ENCODE data around the gene RGMA.

RGMA gene

DNA sequence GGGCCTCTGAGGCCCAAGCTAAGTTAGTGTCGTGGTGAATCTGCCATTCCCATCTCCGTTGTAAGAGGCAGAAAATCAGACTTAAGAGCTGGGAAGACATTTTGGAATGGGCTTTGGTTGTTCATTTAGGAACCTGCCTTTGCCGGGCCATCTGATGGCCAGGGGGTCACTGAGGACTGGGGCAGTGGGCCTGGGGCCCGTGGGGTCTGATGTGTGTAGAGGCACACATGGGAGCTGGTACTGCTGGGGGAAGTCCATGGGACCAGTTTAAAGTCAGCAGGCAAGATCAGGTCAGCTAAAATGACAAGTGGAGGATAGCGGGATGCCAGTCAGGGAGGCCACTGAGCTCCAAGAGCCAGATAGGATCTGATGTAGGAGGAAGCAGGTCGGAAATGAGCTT lies 38.3 kb upstream of the RGMA start:
- TF ChIP-seq, protein P1, sequence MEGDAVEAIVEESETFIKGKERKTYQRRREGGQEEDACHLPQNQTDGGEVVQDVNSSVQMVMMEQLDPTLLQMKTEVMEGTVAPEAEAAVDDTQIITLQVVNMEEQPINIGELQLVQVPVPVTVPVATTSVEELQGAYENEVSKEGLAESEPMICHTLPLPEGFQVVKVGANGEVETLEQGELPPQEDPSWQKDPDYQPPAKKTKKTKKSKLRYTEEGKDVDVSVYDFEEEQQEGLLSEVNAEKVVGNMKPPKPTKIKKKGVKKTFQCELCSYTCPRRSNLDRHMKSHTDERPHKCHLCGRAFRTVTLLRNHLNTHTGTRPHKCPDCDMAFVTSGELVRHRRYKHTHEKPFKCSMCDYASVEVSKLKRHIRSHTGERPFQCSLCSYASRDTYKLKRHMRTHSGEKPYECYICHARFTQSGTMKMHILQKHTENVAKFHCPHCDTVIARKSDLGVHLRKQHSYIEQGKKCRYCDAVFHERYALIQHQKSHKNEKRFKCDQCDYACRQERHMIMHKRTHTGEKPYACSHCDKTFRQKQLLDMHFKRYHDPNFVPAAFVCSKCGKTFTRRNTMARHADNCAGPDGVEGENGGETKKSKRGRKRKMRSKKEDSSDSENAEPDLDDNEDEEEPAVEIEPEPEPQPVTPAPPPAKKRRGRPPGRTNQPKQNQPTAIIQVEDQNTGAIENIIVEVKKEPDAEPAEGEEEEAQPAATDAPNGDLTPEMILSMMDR (IDR thresholded peaks at IDR 0.05; ENCODE audit: low read depth, low read length, missing control alignments) = no peak
- H3K4me3 ChIP-seq (ENCODE audit: low read depth, low read length) = no peak overlapping the region
- DNase-seq (ENCODE audit: low read depth) = no peak

GRCh38 chr15:93126599-93126998 lies 37.6 kb upstream of the RGMA start:
- TF ChIP-seq, protein P1 (IDR thresholded peaks at IDR 0.05; ENCODE audit: low read depth, low read length, missing control alignments) = no peak
- no peak overlapping the region for H3K4me3 ChIP-seq (ENCODE audit: low read depth, low read length)
- DNase-seq (ENCODE audit: low read depth) = no peak

- no peak overlapping the region for H3K4me3 ChIP-seq (ENCODE audit: low read depth, low read length)
- TF ChIP-seq, protein P1 (IDR thresholded peaks at IDR 0.05; ENCODE audit: low read depth, low read length, missing control alignments) = no peak
- no peak for DNase-seq (ENCODE audit: low read depth)
These were observed 37.1 kb upstream of the RGMA start for GRCh38 chr15:93126148-93126547.

DNA sequence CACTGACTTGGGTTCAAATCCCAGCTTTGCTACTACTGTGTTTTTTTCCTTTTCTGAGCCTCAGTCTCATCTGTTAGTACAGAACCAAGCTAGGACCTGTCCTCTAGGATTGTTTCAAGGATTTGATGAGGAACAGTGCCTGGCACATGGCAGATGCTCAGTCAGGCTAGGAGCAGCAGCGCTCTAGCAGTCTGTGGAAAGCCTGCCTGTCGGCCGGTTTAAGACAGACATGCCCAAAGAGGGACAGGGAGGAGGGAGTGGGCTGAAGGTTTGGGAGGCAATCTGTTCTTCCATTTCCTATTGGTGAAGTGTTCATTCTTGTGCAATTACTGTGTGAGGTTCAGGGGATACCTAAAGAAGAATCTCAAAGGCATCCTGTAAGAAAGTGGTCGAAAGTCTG lies 35.1 kb upstream of the RGMA start:
- H3K4me3 ChIP-seq (ENCODE audit: low read depth, low read length) = no peak overlapping the region
- TF ChIP-seq, protein P1 (IDR thresholded peaks at IDR 0.05; ENCODE audit: low read depth, low read length, missing control alignments) = no peak
- no peak for DNase-seq (ENCODE audit: low read depth)

DNA sequence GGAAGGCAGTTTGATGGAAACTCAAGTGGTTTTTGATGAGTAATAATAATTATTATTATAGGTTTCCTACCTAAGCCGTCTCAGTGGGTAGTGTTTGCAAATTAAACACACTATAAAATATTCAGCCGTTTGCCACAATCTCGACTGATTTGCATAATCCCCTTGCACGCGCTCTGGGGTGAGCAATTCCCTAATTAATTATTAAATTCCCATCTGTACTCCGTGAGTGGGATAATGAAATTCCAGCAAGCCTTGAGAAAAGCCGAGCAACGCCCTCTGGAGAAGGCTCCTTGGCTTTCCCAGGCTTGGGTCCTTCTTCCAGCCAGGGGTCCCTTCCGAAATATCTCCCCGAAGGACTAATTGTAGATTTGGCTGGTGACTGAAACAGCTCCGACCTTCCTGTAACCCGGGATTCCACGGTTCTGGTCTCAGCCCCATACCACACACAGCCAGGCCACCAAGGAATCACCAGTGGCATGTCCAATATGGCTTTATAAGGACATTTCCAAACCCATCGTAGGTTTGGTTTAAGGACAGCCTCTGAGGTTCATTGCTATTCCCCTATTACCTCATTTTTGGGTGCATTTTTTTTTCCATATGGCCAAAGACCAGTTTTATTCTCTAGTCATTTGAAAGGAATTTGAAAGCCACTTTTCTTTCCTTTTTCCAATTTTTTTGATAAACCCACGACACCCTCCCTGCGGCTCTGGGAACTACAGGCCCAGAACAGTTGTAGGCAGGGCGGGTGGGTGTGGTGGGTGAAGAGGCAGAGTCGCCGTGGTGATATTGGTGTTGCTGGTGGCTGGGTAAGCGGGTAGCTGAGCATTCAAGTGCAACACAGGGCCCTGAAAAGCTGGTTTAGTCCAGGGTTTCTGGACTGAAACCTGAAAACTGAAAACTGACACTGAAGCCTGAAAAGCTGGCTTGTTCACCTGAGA lies 33.2 kb upstream of the RGMA start:
- H3K4me3 ChIP-seq (ENCODE audit: low read depth, low read length) = no peak overlapping the region
- TF ChIP-seq, protein P1 (IDR thresholded peaks at IDR 0.05; ENCODE audit: low read depth, low read length, missing control alignments) = no peak
- DNase-seq (ENCODE audit: low read depth) = no peak

GRCh38 chr15:93121107-93121506 lies 32.1 kb upstream of the RGMA start:
- no peak for DNase-seq (ENCODE audit: low read depth)
- H3K4me3 ChIP-seq (ENCODE audit: low read depth, low read length) = no peak overlapping the region
- TF ChIP-seq, protein P1 (IDR thresholded peaks at IDR 0.05; ENCODE audit: low read depth, low read length, missing control alignments) = no peak

DNA sequence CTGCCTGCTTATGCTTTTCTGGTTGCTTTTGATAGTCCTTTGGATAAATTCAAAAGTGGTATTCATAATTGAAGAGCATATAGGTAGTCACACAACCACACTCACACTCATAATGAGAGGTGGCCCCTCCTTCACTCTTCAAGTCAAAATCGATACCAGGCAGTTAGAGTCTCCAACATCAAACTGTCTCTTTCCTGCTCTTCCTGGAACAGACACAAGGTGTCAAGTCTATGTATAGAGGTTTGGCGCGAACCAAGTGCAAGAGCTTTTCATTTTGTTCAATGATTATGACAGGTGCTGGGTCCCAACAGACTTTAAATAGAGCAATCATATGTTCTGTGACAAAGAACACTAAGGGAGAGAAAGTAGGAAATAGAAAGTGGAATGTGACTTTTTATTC lies 29.9 kb upstream of the RGMA start:
- no peak overlapping the region for H3K4me3 ChIP-seq (ENCODE audit: low read depth, low read length)
- DNase-seq (ENCODE audit: low read depth) = no peak
- TF ChIP-seq, protein P1 (IDR thresholded peaks at IDR 0.05; ENCODE audit: low read depth, low read length, missing control alignments) = no peak

Measured in GM12864 (cell line).